Glomerular visceral epithelial cell (primary cell): ENCODE data around the gene ATXN7L1.
"Not testable (repeated sequence)": the region's sequence is repeated elsewhere in the genome, so short reads cannot be mapped to it uniquely, and the experiment has no call there.

Source experiments
- DNase-seq: peaks from one replicate; pipeline ENCODE4 v3.0.0-alpha.2; 2016; ENCODE audit errors: extremely low spot score

Gene ATXN7L1

DNA sequence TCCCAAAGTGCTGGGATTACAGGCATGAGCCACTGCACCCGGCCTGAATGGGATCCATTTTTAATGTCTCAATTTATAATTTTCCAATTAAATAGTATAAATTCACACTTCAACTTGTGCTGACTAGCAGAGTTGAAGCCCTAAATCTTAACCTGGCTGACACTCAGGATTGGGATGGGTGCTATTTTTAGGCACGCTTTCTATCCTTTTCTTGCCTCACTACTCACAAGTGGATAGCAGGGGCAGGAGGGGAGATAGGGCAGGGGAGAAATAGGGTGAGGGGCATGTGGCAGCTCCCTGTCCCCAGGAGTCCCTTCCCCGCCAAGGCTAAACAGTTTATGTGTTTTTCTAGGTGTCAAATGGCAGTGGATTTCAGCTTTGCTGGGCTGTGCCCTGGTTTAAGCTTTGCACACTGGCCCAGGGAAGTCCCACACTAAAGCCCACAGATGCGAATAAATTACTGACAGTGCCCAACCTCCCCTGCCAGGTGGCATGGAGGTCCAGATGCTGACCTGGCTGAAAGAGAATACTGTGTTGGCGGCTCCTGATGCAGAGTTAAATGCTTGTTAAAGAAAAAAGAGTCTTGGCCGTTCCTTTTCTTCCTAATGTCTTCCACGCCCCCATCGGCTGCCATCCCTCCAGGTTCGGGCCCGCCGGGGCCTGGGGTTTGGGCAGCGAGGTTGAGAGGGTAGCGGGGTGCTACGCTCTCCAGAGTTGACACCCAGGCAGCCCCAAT is 259.0 kb downstream of the ATXN7L1 start:
- DNase-seq = no peak

DNA sequence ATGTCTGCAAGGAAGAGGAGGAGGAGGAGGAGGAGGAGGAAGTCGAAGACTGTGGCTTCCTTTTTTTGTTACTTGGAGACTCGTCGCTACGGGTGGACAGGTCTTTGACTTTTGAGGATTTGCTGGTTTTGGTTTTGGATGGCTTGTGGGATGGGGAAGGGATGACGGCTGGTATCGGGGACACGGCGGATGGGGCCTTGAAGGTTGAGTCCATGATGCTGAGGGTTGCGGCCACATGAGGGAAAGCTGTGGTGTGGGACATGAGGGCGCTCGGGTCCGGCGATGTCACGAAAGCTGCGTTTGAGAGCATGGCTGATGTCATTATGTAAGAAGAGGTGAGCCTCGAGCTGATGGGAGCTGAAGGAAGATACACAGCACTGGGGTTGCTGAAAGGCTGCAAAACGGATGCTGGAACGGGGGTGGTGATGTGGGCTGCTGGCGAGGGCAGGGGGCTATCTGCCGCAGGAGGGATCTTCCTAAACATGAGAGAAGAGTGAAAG is 262.0 kb downstream of the ATXN7L1 start:
- DNase-seq = no peak

GRCh38 chr7:105613611-105614330 is 262.6 kb downstream of the ATXN7L1 start:
- no peak for DNase-seq

GRCh38 chr7:105612806-105613205 is 263.6 kb downstream of the ATXN7L1 start:
- no peak for DNase-seq

DNA sequence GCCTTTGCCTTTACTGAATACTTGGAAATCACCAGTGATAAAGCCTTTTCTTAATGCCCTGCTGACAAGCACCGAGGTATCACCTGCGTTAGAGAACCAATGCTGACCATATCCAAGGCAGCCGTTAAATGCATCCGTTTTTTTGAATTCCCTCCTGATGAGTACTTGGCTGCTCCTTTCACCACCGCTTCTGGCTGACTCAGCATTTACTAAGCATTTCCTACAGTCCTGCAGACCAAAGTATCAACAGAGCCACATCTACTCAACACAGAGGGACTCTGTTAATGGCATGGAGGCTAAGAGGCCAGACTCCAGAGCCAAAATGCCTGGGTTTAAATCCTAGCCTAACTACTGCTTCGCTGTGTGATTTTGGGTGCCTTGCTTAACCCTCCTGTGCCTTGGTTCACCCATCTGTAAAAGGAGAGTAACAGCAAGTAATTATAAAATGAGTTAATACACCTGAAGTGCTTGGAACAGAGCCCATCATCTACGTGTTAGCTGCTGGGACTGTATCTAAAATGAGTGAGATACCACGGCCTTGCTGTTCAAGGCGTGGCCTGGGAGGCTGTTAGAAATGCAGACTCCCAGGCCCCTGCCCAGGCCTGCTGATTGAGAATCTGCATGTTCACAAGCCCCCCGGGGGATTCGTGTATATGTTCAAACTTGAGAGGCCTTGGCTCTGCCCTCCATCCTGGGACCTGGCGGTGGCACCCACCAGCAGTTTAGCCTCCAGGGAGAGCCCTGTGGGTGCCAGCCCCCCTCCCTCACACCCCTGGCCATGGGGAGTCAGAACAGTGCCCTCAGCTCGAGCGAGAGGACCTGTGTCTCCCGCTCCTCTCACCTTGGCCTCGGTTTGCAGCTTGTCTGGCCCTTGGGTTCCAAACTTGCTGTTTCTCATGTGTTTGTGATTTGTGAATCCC is 264.3 kb downstream of the ATXN7L1 start:
- DNase-seq = no peak

GRCh38 chr7:105610165-105610930 is 266.1 kb downstream of the ATXN7L1 start:
- no peak for DNase-seq

DNA sequence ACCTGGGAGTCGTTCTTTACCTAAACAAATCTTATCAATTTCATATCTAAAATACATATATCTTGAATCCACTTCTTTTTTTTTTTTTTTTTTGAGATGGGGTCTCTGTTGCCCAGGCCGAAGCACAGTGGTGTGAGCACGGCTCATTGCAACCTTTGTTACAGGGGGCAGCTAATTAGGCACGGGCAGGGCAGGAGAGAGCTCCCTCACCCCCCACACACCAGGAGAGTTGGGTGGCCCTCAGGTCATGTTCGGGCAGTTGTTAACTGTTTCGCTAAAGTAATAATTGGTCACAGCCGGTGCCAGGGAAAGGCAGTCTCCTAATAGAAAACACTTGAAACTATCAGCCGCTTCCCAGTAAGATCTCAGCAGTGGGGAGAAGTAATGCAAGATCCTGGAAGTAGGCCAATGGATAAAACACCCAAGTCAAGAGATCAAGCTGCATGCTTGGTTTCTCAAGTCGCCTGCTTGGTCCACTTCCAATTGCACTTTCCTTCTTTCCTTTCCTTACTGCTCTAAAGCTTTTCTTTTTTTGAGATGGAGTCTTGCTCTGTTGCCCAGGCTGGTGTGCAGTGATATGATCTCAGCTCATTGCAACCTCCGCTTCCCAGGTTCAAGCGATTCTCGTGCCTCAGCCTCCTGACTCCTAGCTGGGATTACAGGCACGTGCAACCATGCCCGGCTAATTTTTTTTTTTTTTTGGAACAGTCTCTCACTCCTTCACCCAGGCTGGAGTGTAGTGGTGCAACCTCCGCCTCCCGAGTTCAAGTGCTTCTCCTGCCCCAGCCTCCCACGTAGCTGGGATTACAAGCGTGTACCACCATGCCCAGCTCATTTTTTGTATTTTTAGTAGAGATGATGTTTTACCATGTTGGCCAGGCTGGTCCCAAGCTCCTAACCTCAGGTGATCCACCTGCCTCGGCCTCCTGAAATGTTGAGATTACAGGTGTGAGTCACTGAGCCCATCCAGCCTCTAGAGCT is 273.8 kb downstream of the ATXN7L1 start:
- DNase-seq = no peak

DNA sequence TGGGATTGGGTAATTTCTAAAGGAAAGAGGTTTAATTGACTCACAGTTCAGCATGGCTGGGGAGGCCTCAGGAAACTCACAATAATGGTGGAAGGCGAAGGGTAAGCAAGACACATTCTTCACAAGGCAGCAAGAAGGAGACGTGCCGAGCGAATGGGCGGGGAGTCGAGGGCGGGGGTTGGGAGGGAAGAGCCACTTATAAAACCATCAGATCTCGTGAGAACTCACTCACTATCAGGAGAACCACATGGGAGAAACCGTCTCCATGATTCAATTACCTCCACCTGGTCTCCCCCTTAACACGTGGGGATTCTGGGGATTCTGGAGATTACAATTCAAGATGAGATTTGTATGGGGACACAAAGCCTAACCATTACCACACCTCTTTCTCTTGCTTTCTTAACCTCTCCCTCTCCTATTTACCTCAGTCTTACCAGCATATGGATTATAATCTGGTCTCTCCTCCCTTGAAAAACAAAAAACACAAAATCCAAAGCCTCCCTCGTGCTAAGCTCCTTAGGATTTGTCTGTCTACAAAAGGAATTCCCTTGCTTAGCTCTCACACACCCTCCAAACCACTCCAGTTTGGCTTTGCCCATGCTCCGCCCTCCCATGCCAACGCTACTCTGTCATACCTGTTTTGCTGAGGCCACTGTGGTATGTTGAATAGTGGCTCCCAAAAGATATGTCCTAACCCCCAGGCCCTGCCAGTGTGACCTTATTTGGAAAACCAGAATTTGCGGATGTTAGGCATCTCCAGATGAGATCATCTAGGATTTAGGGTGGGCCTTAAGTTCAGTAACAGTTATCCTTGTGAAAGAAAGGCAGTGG is 275.5 kb downstream of the ATXN7L1 start:
- DNase-seq = no peak

- DNase-seq = no peak
These were observed 276.8 kb downstream of the ATXN7L1 start for GRCh38 chr7:105599551-105599950.

DNA sequence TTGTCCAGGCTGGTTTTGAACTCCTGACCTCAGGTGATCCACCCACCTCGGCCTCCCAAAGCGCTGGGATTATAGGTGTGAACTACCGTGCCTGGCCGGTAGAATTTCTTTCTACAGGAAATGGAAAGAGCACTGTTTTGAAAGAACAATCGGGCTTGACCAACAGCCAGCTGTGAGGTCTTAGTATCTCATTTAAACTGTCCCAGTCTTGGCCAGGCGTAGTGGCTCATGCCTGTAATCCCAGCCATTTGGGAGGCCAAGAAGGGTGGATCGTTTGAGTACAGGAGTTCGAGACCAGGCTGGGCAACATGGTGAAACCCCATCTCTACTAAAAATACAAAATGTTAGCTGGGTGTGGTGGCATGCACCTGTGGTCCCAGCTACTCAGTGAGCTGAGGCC is 277.3 kb downstream of the ATXN7L1 start:
- DNase-seq = not testable (repeated sequence)

- no peak for DNase-seq
These were observed 279.5 kb downstream of the ATXN7L1 start for GRCh38 chr7:105596866-105597265.

DNA sequence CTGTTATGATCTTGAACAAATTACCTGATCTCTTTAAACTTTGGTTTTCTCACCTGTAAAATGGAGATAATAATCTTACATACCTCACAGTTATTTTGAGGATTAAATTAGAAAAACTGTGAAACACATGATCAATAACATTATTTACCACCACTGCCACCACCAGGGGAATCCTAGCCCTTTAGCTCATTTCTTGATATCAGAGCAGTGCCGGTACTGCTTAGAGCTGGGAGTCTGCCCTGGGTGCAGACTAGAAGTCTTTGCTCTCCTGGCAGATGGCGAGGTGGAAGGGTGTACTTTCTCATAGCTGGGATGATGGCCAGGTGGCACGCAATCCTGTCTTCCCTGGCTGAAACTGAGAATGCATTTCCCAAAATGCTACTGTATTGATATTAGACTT is 282.4 kb downstream of the ATXN7L1 start:
- no peak for DNase-seq

- no peak for DNase-seq
These were observed 284.9 kb downstream of the ATXN7L1 start for GRCh38 chr7:105591522-105591921.

GRCh38 chr7:105590793-105591192 is 285.6 kb downstream of the ATXN7L1 start:
- no peak for DNase-seq

DNA sequence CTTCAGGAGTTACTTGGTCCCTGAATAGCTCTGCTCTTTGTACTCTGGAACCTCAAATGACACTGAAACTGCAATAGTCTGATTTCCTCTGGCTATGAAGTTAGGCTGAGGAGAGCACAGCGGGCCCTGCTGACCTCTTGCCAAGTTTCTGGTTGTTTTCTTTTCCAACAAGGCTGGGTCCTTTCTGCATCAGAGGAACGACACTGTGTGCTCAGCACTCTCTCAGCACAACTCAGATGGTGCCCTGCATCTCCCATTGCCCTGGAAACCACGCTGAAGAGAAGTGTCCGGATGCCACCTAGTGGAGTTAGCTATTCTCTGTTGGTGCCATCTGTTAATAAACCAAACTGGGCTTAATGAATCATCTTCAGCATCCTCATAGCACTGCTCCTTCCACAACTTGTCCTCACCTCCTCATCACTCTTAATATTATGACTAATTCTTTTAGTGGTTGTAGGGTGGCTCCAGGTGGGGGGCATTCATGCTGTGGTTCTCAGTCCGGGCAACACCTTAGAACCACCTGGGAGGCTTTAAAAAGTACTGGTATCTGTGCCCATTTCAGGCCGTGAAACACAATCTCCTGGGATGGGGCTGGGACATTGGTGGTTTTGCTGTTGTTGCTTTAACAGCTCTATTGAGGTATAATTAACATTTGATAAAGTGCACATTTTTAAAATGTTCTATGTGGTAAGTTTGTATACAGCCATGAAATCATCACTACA is 286.9 kb downstream of the ATXN7L1 start:
- DNase-seq = peak; percentile 79

GRCh38 chr7:105587909-105588635 is 288.3 kb downstream of the ATXN7L1 start:
- DNase-seq = peak; percentile 3

GRCh38 chr7:105585850-105586500 is 290.4 kb downstream of the ATXN7L1 start:
- no peak for DNase-seq
